ENCODE data around the gene LRRC47.

The LRRC47 gene

DNA sequence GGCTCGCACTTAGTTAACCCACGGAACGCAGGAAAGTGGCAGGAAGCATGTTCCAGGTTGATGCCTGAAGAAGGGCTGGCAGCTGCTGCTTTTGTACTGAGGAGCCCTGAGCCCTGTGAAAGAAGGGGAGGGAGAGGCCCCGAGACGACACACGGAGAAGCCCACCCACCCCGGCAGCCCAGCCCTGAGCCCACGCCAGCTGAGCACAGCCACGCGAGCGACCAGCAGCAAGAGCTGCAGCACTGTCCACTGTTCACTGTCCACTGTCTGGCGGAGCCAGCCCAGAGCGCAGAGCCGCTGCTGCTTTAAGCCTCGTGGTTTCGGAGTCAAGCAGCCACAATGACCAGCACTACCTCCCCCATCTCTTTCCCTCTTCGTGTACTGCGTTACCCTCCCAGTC is 5.3 kb downstream of the LRRC47 start:
- no peak for DNase-seq
- H3K9me3 ChIP-seq (ENCODE audit: severe bottlenecking), result no peaks in the 10 kb centered on the region
- peaks cover 37% of the 10 kb centered on the region for H3K36me3 ChIP-seq
- no peak overlapping the region for H3K4me3 ChIP-seq (ENCODE audit: low read depth, low read length)
- no peak overlapping the region for H3K27ac ChIP-seq
- H3K27me3 ChIP-seq (ENCODE audit: insufficient read depth, low read depth, severe bottlenecking), result no peaks in the 10 kb centered on the region
- TF ChIP-seq, protein P1, sequence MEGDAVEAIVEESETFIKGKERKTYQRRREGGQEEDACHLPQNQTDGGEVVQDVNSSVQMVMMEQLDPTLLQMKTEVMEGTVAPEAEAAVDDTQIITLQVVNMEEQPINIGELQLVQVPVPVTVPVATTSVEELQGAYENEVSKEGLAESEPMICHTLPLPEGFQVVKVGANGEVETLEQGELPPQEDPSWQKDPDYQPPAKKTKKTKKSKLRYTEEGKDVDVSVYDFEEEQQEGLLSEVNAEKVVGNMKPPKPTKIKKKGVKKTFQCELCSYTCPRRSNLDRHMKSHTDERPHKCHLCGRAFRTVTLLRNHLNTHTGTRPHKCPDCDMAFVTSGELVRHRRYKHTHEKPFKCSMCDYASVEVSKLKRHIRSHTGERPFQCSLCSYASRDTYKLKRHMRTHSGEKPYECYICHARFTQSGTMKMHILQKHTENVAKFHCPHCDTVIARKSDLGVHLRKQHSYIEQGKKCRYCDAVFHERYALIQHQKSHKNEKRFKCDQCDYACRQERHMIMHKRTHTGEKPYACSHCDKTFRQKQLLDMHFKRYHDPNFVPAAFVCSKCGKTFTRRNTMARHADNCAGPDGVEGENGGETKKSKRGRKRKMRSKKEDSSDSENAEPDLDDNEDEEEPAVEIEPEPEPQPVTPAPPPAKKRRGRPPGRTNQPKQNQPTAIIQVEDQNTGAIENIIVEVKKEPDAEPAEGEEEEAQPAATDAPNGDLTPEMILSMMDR (IDR thresholded peaks at IDR 0.05; ENCODE audit: low read depth, low read length), result no peak

- Histone ChIP-seq H3K9me3 (ENCODE audit: severe bottlenecking) (no peaks in the 10 kb centered on the region), H3K4me3 (ENCODE audit: low read depth, low read length) (no peak overlapping the region), H3K27ac (no peak overlapping the region), H3K36me3 (peaks cover 41% of the 10 kb centered on the region), H3K27me3 (ENCODE audit: insufficient read depth, low read depth, severe bottlenecking) (no peaks in the 10 kb centered on the region)
- DNase-seq, result no peak
- TF ChIP-seq, protein P1 (IDR thresholded peaks at IDR 0.05; ENCODE audit: low read depth, low read length), result no peak
Measured at GRCh38 chr1:3790500-3790923, 5.8 kb downstream of the LRRC47 start.

- no peak for DNase-seq
- H3K27me3 ChIP-seq (ENCODE audit: insufficient read depth, low read depth, severe bottlenecking), result no peaks in the 10 kb centered on the region
- no peak overlapping the region for H3K27ac ChIP-seq
- TF ChIP-seq, protein P1 (IDR thresholded peaks at IDR 0.05; ENCODE audit: low read depth, low read length), result no peak
- H3K4me3 ChIP-seq (ENCODE audit: low read depth, low read length), result no peak overlapping the region
- H3K36me3 ChIP-seq, result peaks cover 49% of the 10 kb centered on the region
- H3K9me3 ChIP-seq (ENCODE audit: severe bottlenecking), result no peaks in the 10 kb centered on the region
Measured at GRCh38 chr1:3789421-3790300, 6.6 kb downstream of the LRRC47 start.

DNA sequence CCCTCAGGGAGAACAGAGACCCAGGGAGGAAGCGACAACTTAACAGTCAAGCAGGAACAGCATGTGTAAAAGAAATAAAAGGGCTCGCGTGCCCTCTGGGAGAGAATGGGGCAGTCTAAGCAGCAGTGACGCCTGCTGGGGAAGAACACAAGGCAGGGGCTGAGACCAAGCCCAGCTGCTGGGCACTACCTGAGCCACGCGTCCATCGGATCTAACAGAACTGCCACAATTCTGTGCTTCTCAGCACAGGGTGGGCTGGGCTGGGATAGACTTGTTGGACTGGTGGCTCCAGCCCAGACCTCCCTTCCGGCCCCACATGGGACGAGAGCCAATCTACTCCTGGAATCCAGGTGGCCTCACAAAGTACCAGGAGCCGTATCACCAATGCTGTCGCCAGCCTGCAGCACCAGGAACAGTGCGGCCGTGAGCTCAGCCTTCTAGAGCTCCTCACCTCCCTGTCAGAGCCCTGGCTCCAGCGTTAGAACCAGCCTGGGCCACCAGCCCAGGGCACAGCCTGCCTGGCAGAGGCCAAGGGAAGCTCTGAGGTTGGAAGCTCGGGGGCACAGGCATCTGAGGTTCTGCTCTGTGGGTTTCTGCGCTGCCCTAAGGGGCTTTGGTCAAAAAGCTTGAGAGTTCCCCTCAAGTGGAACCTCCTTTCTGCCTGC is 7.4 kb downstream of the LRRC47 start:
- no peak for DNase-seq
- Histone ChIP-seq H3K27me3 (ENCODE audit: insufficient read depth, low read depth, severe bottlenecking) (no peaks in the 10 kb centered on the region), H3K27ac (no peak overlapping the region), H3K4me3 (ENCODE audit: low read depth, low read length) (no peak overlapping the region), H3K9me3 (ENCODE audit: severe bottlenecking) (no peaks in the 10 kb centered on the region), H3K36me3 (peaks cover 51% of the 10 kb centered on the region)
- TF ChIP-seq, protein P1 (IDR thresholded peaks at IDR 0.05; ENCODE audit: low read depth, low read length), result no peak

- Histone ChIP-seq H3K27ac (no peak overlapping the region), H3K36me3 (peaks cover 57% of the 10 kb centered on the region), H3K27me3 (ENCODE audit: insufficient read depth, low read depth, severe bottlenecking) (no peaks in the 10 kb centered on the region), H3K9me3 (ENCODE audit: severe bottlenecking) (no peaks in the 10 kb centered on the region), H3K4me3 (ENCODE audit: low read depth, low read length) (no peak overlapping the region)
- DNase-seq, result no peak
- TF ChIP-seq, protein P1 (IDR thresholded peaks at IDR 0.05; ENCODE audit: low read depth, low read length), result no peak
Measured at GRCh38 chr1:3787745-3788605, 8.3 kb downstream of the LRRC47 start.

Measured in WERI-Rb-1 (cell line).